ENCODE data around the gene KANK4. TPM values are rescaled to one million over a fixed set of nuclear protein-coding genes. Genes with fewer than 3 reads are reported as not detected.

KANK4 gene
- total and polyA plus RNA-seq, 2 of the 8 experiments (the other 6 are each of a cell fraction or from before 2014, with no cell fraction given): 0.22 to 0.26 TPM

- Histone ChIP-seq H3K4ac (replicated peaks; ENCODE audit: insufficient read length, low read depth, low read length) (peak overlapping the region; percentile 44), H3K4me1 (replicated peaks in 1 of 4; ENCODE audit: control insufficient read depth in 3 of 4, insufficient read depth in 4 of 4, low read length in 3 of 4) (peaks cover 4 to 12% (median 8%) of the 10 kb centered on the region in 4 experiments; a peak in 5 of 7 replicates), H3K23me2 (ENCODE audit: low read depth, low read length) (no peaks in the 10 kb centered on the region; the same call in 1 of the 2 replicates), H2AFZ (ENCODE audit: low read length) (no peak overlapping the region), H4K5ac (ENCODE audit: insufficient read length, low read depth, low read length) (no peak overlapping the region), H4K91ac (replicated peaks; ENCODE audit: insufficient read length, low read length) (no peak overlapping the region), H3K14ac (ENCODE audit: insufficient read length) (no peak overlapping the region), H3K4me2 (ENCODE audit: insufficient read depth in 1 of 2, low read depth in 2 of 2, low read length in 2 of 2) (no peak overlapping the region), H3K4me3 (ENCODE audit: extremely low read depth in 1 of 4, insufficient read depth in 2 of 4, low read depth in 3 of 4, low read length in 4 of 4) (no peak overlapping the region), H2BK15ac (ENCODE audit: low read length) (no peak overlapping the region), H2AK5ac (ENCODE audit: low read depth, low read length) (no peak overlapping the region), H3K9ac (replicated peaks in 1 of 4; ENCODE audit: extremely low read depth in 1 of 4, low read depth in 3 of 4, low read length in 3 of 4) (no peak overlapping the region), H3K18ac (ENCODE audit: extremely low read depth, low read length) (no peak overlapping the region), H3K27ac (ENCODE audit: low read depth, low read length) (no peak overlapping the region), H3K79me1 (ENCODE audit: low read depth, low read length) (no peaks in the 10 kb centered on the region), H2BK12ac (ENCODE audit: low read depth, low read length) (no peak overlapping the region), H3K56ac (replicated peaks; ENCODE audit: insufficient read length, low read depth, low read length) (no peak overlapping the region), H3K27me3 (replicated peaks in 1 of 4; ENCODE audit: control insufficient read depth in 3 of 4, extremely low read depth in 1 of 4, insufficient read depth in 3 of 4, low read length in 3 of 4) (peaks cover 0 to 2% (median under 1%) of the 10 kb centered on the region in 4 experiments; a peak in 1 of 7 replicates), H4K8ac (ENCODE audit: extremely low read depth, insufficient read depth, low read length) (no peak overlapping the region), H3K36me3 (ENCODE audit: control insufficient read depth in 2 of 4, insufficient read depth in 4 of 4, low read length in 3 of 4) (no peaks in the 10 kb centered on the region), H4K20me1 (replicated peaks in 1 of 2; ENCODE audit: control insufficient read depth in 1 of 2, insufficient read depth in 2 of 2, low read length in 2 of 2) (no peaks in the 10 kb centered on the region), H3K79me2 (ENCODE audit: control insufficient read depth in 1 of 2, insufficient read depth in 2 of 2, low read length in 2 of 2) (no peaks in the 10 kb centered on the region), H2BK120ac (replicated peaks; ENCODE audit: low read depth, low read length) (no peak overlapping the region), H3K9me3 (ENCODE audit: insufficient read depth in 2 of 2, low read depth in 1 of 2, low read length in 1 of 2) (no peaks in the 10 kb centered on the region), H2BK20ac (ENCODE audit: low read length) (no peak overlapping the region), H3K23ac (ENCODE audit: insufficient read length) (no peak overlapping the region), H2BK5ac (ENCODE audit: low read depth, low read length) (no peak overlapping the region)
- FAIRE-seq (no peak), DNase-seq (ENCODE audit: low read depth in 1 of 2, low spot score in 2 of 2) (peak in 1 of 2 experiments; percentile 29)
- POLR2A ChIA-PET (ENCODE audit: partially characterized antibody): interaction anchor here (0.9 to 1.0 kb wide), 2 partner anchors 60 to 66 kb away, joined by 3 read pairs; no protein-coding TSS in a partner anchor
- TF ChIP-seq CEBPB (IDR thresholded peaks at IDR 0.05; ENCODE audit: low read depth, low read length): no peak
- peak; percentile 56 to 67 for TF ChIP-seq RAD21 (IDR thresholded peaks at IDR 0.05 in 1 of 2, conservative IDR thresholded peaks at IDR 0.05 in 1 of 2; ENCODE audit: low read depth in 2 of 2, low read length in 2 of 2)
- peak; percentile 28 to 38 (median 33); a peak in 2 of 4 replicates for TF ChIP-seq CTCF (IDR thresholded peaks at IDR 0.05; ENCODE audit: control extremely low read depth in 1 of 3, insufficient read depth in 1 of 3, low read depth in 1 of 3, low read length in 3 of 3)
- no peak for TF ChIP-seq BRCA1 (IDR thresholded peaks at IDR 0.05; ENCODE audit: low read depth, low read length)
- 65% methylated on average over 5 of the region's 5 CpGs; no CpG with 5 or more reads in 1 of the 2 experiments for WGBS, 2 experiments (ENCODE audit: extremely low coverage in 1 of 2, insufficient coverage in 1 of 2, insufficient read length in 1 of 2, insufficient replicate concordance in 2 of 2, low coverage in 1 of 2, low lambda C conversion rate in 2 of 2, missing lambda C conversion rate in 1 of 2)
- CTCF ChIA-PET (ENCODE audit: partially characterized antibody): interaction anchor here (0.6 to 2.0 kb wide), 12 partner anchors 9 to 150 kb away, joined by 3 to 9 read pairs (median 4); no protein-coding TSS in a partner anchor
These were observed 25.0 kb downstream of the KANK4 start for GRCh38 chr1:62294261-62294660.

All from H1 (cell line).